Measurements from ENCODE around the gene PPP2CA. TPM values are rescaled to one million over a fixed set of nuclear protein-coding genes. Genes with fewer than 3 reads are reported as not detected.
A peak's percentile ranks its signal among the peaks of the same experiment; 100 is the strongest.

PPP2CA gene
- total RNA-seq, 1 experiment from 2014 or later: 184 TPM

DNA sequence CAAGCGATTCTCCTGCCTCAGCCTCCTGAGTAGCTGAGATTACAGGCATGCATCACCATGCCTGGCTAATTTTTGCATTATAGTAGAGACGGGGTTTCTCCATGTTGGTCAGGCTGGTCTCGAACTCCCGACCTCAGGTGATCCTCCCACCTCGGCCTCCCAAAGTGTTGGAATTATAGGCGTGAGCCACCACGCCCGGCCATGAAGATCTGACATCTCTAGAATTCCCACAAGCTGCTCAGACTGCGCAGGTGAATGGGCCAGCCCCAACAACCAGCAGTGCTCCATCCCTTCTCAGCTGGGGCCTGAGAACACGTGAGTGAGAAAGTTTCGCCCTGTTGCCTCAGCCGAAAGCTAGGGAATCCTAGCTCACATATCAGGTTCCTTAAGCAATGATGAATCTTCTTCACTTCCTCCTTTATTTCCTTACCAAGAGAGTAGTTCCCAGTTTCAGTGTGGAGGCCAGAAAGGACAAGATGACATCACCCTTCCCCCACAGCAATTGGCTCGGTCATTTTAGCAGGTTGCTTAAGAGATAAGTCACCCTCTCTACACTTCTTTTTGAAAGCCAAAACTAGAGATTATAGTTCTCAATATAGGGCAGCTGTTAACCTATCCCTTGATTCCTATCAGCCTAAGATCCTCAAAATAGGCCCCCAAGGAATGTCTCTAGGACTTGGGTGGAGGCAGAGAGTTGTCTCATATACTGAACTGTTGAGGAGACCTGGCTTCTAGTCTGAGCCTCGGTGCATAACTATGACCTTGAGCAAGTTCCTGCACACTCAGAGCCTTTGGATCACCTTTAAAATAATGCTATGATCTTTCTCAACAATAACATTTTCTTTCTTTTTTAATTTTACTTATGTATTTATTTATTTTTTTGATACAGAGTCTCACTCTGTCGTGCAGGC lies 23.9 kb upstream of the PPP2CA start:
- TF ChIP-seq, protein P1, sequence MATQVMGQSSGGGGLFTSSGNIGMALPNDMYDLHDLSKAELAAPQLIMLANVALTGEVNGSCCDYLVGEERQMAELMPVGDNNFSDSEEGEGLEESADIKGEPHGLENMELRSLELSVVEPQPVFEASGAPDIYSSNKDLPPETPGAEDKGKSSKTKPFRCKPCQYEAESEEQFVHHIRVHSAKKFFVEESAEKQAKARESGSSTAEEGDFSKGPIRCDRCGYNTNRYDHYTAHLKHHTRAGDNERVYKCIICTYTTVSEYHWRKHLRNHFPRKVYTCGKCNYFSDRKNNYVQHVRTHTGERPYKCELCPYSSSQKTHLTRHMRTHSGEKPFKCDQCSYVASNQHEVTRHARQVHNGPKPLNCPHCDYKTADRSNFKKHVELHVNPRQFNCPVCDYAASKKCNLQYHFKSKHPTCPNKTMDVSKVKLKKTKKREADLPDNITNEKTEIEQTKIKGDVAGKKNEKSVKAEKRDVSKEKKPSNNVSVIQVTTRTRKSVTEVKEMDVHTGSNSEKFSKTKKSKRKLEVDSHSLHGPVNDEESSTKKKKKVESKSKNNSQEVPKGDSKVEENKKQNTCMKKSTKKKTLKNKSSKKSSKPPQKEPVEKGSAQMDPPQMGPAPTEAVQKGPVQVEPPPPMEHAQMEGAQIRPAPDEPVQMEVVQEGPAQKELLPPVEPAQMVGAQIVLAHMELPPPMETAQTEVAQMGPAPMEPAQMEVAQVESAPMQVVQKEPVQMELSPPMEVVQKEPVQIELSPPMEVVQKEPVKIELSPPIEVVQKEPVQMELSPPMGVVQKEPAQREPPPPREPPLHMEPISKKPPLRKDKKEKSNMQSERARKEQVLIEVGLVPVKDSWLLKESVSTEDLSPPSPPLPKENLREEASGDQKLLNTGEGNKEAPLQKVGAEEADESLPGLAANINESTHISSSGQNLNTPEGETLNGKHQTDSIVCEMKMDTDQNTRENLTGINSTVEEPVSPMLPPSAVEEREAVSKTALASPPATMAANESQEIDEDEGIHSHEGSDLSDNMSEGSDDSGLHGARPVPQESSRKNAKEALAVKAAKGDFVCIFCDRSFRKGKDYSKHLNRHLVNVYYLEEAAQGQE (IDR thresholded peaks at IDR 0.05; ENCODE audit: insufficient read depth in 1 of 2, low read depth in 2 of 2, low read length in 1 of 2): no peak
- no peak for TF ChIP-seq POLR2AphosphoS5 (IDR thresholded peaks at IDR 0.05; ENCODE audit: low read depth, low read length)
- TF ChIP-seq CTCF (IDR thresholded peaks at IDR 0.05): no peak
- TF ChIP-seq SIN3A (IDR thresholded peaks at IDR 0.05; ENCODE audit: borderline replicate concordance, insufficient read depth, low read depth, low read length): no peak
- no peak for TF ChIP-seq TCF7L2 (IDR thresholded peaks at IDR 0.05; ENCODE audit: low read depth, low read length)
- H3K27me3 ChIP-seq (ENCODE audit: control insufficient read depth, insufficient read depth, low read length): no peaks in the 10 kb centered on the region
- ATAC-seq (no peak), DNase-seq (ENCODE audit: low read depth, low spot score) (no peak)
- no peaks in the 10 kb centered on the region for H3K9me3 ChIP-seq (ENCODE audit: control insufficient read depth, insufficient read depth, low read depth, low read length)
- peak overlapping the region; percentile 68; the same call in 1 of the 2 replicates for H3K27ac ChIP-seq (ENCODE audit: low read length)
- H3K4me3 ChIP-seq (ENCODE audit: low read depth in 2 of 2, low read length in 2 of 2): no peak overlapping the region
- POLR2A ChIA-PET: no interaction called here
- H3K36me3 ChIP-seq (ENCODE audit: control insufficient read depth, insufficient read depth, low read length): no peaks in the 10 kb centered on the region
- in situ Hi-C loops (cut with HindIII; ENCODE audit: low pct_unique_long_range_greater_than_20kb, low sequenced_read_pairs): no loop called here
- intact Hi-C loops (cut with micrococcal nuclease; ENCODE audit: unreplicated experiment): no loop called here
- peaks cover 35% of the 10 kb centered on the region for H3K4me1 ChIP-seq (ENCODE audit: control insufficient read depth, insufficient read depth, low read length)
- CTCF ChIA-PET: no interaction called here
- no TSS peak for BruUV-seq (replicated peaks)

DNA sequence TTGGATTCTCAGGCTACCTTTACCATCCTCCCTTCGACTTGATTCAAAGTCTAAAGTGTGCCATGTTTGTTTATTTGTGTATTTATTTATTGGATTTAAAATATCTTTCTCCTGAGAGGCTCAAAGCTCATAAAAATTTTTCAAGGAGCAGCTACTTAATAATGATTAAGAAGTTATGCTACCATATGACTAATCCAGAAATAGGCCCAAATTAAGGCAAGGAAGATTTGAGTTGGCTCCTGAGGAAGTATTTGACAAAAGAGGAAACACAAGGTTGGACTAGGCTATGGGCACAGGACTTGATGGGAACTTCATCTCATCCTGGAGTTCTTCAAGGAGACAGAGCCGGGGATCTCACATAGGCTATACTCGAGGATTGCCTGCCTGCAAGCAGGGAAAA lies 22.4 kb upstream of the PPP2CA start:
- H3K27me3 ChIP-seq (ENCODE audit: control insufficient read depth, insufficient read depth, low read length): no peaks in the 10 kb centered on the region
- no peaks in the 10 kb centered on the region for H3K9me3 ChIP-seq (ENCODE audit: control insufficient read depth, insufficient read depth, low read depth, low read length)
- H3K4me1 ChIP-seq (ENCODE audit: control insufficient read depth, insufficient read depth, low read length): peaks cover 38% of the 10 kb centered on the region
- no peak overlapping the region for H3K4me3 ChIP-seq (ENCODE audit: low read depth in 2 of 2, low read length in 2 of 2)
- TF ChIP-seq POLR2AphosphoS5 (IDR thresholded peaks at IDR 0.05; ENCODE audit: low read depth, low read length): no peak
- TF ChIP-seq SIN3A (IDR thresholded peaks at IDR 0.05; ENCODE audit: borderline replicate concordance, insufficient read depth, low read depth, low read length): no peak
- no peak for TF ChIP-seq TCF7L2 (IDR thresholded peaks at IDR 0.05; ENCODE audit: low read depth, low read length)
- TF ChIP-seq, protein P1 (IDR thresholded peaks at IDR 0.05; ENCODE audit: insufficient read depth in 1 of 2, low read depth in 2 of 2, low read length in 1 of 2): no peak
- TF ChIP-seq CTCF (IDR thresholded peaks at IDR 0.05): no peak
- POLR2A ChIA-PET: no interaction called here
- in situ Hi-C loops (cut with HindIII; ENCODE audit: low pct_unique_long_range_greater_than_20kb, low sequenced_read_pairs): no loop called here
- intact Hi-C loops (cut with micrococcal nuclease; ENCODE audit: unreplicated experiment): no loop called here
- no peaks in the 10 kb centered on the region for H3K36me3 ChIP-seq (ENCODE audit: control insufficient read depth, insufficient read depth, low read length)
- no peak for ATAC-seq
- peak overlapping the region; percentile 58 for H3K27ac ChIP-seq (ENCODE audit: low read length)
- no peak for DNase-seq (ENCODE audit: low read depth, low spot score)
- CTCF ChIA-PET: no interaction called here
- BruUV-seq (replicated peaks): no TSS peak
